ENCODE measurements around the gene AGPS.

- TF ChIP-seq CBX5 (IDR thresholded peaks at IDR 0.05; ENCODE audit: low read depth): no peak
- no peak for TF ChIP-seq POLR2A (IDR thresholded peaks at IDR 0.05; ENCODE audit: low read depth, low read length)
- TF ChIP-seq ATF7 (IDR thresholded peaks at IDR 0.05; ENCODE audit: low read depth): no peak
- no peak for TF ChIP-seq ZZZ3 (IDR thresholded peaks at IDR 0.05; ENCODE audit: control insufficient read depth, insufficient read length, low read depth)
- TF ChIP-seq EZH2 (IDR thresholded peaks at IDR 0.05; ENCODE audit: borderline replicate concordance, control insufficient read depth, low read depth, low read length): no peak
- TF ChIP-seq CREB1 (IDR thresholded peaks at IDR 0.05; ENCODE audit: low read depth): no peak
- TF ChIP-seq, protein P1, sequence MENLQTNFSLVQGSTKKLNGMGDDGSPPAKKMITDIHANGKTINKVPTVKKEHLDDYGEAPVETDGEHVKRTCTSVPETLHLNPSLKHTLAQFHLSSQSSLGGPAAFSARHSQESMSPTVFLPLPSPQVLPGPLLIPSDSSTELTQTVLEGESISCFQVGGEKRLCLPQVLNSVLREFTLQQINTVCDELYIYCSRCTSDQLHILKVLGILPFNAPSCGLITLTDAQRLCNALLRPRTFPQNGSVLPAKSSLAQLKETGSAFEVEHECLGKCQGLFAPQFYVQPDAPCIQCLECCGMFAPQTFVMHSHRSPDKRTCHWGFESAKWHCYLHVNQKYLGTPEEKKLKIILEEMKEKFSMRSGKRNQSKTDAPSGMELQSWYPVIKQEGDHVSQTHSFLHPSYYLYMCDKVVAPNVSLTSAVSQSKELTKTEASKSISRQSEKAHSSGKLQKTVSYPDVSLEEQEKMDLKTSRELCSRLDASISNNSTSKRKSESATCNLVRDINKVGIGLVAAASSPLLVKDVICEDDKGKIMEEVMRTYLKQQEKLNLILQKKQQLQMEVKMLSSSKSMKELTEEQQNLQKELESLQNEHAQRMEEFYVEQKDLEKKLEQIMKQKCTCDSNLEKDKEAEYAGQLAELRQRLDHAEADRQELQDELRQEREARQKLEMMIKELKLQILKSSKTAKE (IDR thresholded peaks at IDR 0.05; ENCODE audit: low read depth, poor library complexity, severe bottlenecking): no peak
- no peak for TF ChIP-seq EGR1 (IDR thresholded peaks at IDR 0.05; ENCODE audit: borderline replicate concordance in 1 of 2, low read depth in 2 of 2, low read length in 2 of 2)
- TF ChIP-seq SRF (IDR thresholded peaks at IDR 0.05; ENCODE audit: low read depth in 2 of 2, low read length in 2 of 2): no peak
- TF ChIP-seq CREM (IDR thresholded peaks at IDR 0.05; ENCODE audit: low read depth): no peak
- TF ChIP-seq SIN3A (IDR thresholded peaks at IDR 0.05; ENCODE audit: low read depth, low read length): no peak
- TF ChIP-seq CHD1 (IDR thresholded peaks at IDR 0.05; ENCODE audit: low read depth, low read length): no peak
These were observed 140.7 kb downstream of the AGPS start for GRCh38 chr2:177533253-177533652.
